ENCODE measurements around the gene SYNCRIP.
"Not testable (repeated sequence)": the region's sequence is repeated elsewhere in the genome, so short reads cannot be mapped to it uniquely, and the experiment has no call there.

SYNCRIP gene

GRCh38 chr6:85594197-85594930 is 48.3 kb downstream of the SYNCRIP start:
- DNase-seq (ENCODE audit: low read depth in 2 of 2): peak; percentile 14 to 22

DNA sequence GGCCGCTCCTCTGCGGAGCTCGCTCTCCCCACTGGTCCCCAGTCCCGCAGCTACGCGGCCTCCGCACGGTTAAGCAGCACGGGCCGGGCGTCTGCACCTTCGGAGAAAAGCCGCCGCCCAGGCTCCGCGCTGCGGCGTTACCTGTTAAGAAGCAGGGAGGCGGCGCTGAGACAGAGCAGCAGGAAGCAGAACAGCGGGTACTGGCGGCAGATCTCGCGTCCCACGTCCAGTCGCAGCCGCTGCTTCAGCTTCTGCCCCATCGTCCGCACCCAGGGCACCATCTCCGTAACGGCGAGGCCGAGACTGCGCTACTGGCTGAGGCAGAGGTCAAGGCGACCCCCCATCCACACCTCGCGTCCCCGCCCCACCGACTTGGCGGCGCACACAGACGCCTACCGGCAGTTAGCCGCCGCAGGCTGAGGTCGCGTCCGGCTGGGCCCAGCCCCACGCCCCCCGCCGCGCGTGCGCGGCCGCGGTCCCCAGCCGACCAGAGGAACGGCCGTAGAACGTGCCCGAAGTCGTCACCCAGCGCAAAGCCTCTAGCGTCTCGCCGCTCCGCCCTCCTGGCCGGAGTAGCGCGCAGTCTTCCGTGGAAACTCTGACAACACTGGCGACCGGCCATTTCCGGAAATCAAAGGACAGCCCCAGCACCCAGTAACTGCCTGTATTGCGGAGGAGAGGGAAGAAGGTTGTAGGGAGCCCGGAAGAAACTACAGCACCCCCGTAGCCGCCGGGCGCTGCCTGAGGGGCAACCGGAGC is 49.1 kb downstream of the SYNCRIP start, which contains the start of gene SNX14:
Gene SNX14 (minus strand): TSS at position 421 of the 759 bp plus-strand sequence. CDS start 140 bp downstream, at position 281.
- DNase-seq (ENCODE audit: low read depth in 2 of 2): peak; percentile 48 to 66

- no peak for DNase-seq (ENCODE audit: low read depth in 2 of 2)
Measured at GRCh38 chr6:85592033-85592432, 50.7 kb downstream of the SYNCRIP start.

GRCh38 chr6:85591207-85591606 is 51.5 kb downstream of the SYNCRIP start:
- no peak for DNase-seq (ENCODE audit: low read depth in 2 of 2)

DNA sequence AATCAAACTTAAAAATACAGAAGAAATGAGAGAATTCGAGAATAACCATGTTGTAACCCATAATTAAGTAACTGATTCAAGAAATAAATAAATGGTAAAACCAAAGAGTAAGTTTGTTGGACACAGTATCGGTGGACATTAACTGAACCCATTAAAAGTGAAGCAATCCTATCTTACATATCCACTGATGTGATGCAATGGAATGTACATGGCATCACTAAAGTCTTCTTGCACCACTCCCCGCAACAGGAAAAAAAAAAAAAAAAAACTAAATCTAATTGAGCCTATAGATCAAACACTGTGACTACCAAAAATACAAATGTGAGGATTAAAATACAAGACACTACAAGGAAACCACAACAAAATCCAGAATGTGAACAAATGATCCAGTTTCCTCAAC is 56.9 kb downstream of the SYNCRIP start:
- no peak for DNase-seq (ENCODE audit: low read depth in 2 of 2)

DNA sequence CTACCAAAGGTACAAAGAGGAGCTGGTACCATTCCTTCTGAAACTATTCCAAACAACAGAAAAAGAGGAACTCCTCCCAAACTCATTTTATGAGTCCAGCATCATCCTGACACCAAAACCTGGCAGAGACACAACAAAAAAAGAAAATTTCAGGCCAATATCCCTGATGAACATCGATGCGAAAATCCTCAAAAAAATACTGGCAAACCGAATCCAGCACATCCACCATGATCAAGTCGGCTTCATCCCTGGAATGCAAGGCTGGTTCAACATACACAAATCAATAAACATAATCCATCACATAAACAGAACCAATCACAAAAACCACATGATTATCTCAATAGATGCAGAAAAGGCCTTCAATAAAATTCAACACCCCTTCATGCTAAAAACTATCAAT is 59.9 kb downstream of the SYNCRIP start:
- not testable (repeated sequence) for DNase-seq (ENCODE audit: low read depth in 2 of 2)

DNA sequence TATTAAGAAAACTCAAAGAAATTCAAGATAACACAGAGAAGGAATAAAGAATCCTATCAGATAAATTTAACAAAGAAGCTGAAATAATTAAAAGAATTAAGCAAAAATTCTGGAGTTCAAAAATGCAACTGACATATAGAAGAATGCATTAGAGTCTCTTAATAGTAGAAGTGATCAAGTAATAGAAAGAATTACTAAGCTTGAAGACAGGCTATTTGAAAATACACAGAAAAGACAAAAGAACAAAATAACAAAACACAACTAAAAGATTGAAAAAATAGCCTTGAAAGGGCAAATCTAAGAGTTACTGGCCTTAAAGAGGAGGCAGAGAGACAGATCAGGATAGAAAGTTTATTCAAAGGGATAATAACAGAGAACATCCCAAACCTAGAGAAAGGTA is 61.1 kb downstream of the SYNCRIP start:
- no peak for DNase-seq (ENCODE audit: low read depth in 2 of 2)

DNA sequence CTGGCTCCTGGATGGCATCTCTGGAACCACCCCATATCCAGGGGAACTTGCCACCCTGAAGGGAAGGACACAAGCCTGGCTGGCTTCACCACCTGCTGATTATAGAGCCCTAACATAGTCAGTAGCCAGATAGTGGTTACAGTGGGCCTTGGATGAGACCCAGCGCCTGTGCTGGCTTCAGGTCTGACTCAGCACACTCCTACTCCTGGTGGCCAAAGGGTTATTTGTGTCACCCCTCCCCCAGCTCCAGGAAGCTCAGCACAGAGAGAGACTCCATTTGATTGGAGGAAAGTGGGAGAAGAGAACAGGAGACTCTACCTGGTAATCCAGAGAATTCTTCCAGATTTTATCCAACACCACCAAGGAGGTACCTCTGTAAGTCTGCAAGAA is 61.8 kb downstream of the SYNCRIP start:
- no peak for DNase-seq (ENCODE audit: low read depth in 2 of 2)

GRCh38 chr6:85580118-85580877 is 62.4 kb downstream of the SYNCRIP start:
- no peak for DNase-seq (ENCODE audit: low read depth in 2 of 2)

DNA sequence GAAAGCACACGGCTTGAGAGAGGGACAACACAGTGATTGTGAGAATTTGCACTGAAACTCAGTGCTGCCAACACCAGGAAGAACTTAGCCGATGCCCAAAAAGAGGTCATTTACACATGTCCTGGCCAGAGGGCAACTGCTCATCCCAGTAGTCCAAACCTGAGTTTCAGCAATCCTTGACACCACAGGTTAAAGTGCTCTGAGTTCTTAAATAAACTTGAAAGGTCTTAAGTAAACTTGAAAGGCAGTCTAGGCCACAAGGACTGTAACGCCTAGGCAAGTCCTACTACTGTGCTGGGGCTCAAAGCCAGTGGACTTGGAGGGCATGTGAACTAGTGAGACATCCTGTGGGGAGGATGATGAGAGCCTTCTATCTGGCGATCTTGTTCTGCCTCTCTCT is 63.1 kb downstream of the SYNCRIP start:
- no peak for DNase-seq (ENCODE audit: low read depth in 2 of 2)

- DNase-seq (ENCODE audit: low read depth in 2 of 2): no peak
Measured at GRCh38 chr6:85576476-85576875, 66.2 kb downstream of the SYNCRIP start.

DNA sequence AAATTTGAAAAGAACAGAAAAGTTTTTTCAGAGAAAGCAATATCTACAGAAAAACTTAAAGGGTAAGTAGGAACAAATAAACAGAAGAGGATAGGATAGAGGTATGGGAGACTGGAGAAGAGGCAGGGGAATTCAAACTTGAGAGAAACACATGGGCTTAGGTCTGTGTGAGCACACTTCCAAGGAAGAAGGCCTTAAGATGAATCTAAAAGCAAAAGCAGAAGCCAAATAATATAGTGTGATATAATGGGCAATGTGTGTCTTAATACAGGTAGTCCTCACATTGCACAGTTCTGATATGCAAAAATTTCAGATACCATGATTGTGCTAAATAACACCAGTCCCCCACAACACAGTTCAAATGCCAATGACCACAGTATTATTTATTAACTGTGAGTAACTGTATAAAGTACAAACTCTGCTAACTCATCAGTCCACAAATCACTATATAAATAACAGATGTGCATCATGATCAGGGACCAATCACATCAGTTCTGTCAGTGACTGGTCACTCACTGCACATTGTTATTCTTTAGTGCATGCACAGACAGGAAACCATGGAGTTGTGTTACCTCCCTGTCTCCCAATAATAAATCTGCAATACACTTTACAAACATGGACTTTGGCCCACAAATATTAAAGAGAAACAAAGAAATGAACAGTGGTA is 67.6 kb downstream of the SYNCRIP start:
- no peak for DNase-seq (ENCODE audit: low read depth in 2 of 2)

DNA sequence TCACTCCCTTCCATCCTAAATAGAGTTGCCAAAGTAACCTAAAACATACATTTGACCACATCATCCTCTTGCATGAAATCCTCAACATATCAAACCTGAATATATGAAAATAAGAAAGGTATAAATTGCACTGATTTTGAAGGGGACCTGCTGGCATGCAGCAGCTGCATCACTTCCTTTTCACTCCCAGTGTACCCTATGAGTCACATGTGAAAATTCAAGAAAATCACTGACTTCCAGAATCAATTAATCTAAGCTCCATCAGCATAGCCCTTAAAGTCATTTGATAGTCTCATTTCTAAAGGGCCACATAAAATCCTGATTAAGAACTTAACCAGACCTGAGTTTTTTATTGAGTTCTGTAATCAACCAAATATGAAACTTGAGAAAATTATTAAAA is 73.4 kb downstream of the SYNCRIP start:
- no peak for DNase-seq (ENCODE audit: low read depth in 2 of 2)

- no peak for DNase-seq (ENCODE audit: low read depth in 2 of 2)
Measured at GRCh38 chr6:85568411-85568810, 74.3 kb downstream of the SYNCRIP start.

DNA sequence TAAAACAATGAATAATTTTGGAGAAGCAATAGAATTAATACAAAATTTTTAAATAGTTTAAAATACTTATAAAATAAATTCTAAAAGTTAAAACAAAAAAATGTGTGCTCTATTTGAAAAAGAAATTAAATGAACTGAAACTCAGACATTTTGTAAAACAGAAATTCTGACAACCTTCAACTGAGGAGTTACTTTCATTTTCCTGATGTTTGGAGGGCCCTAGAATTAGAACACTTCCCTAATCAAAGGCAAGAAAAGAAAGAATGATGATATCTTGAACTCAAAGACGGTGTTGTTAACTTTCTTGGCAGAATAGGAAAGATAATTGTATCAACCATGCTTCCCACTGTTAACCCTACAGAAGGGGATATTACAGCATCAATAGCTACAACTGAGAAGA is 77.0 kb downstream of the SYNCRIP start:
- no peak for DNase-seq (ENCODE audit: low read depth in 2 of 2)

- DNase-seq (ENCODE audit: low read depth in 2 of 2): not testable (repeated sequence)
Measured at GRCh38 chr6:85564223-85564622, 78.5 kb downstream of the SYNCRIP start.
